Stimulated activated CD8-positive, alpha-beta memory T cell treated with anti-CD3 and anti-CD28 coated beads, Interleukin-4, amount 100 ng/mL, for 4 hours (primary cell): ENCODE results near the gene FAM153A.
"Not testable (repeated sequence)": the region's sequence is repeated elsewhere in the genome, so short reads cannot be mapped to it uniquely, and the experiment has no call there.

Experiments used
- DNase-seq, 2 donors: peaks; one replicate each; pipeline ENCODE4 v3.0.0-alpha.2; 2020; ENCODE audit warnings: low read depth in 2 of 2, low spot score in 1 of 2

Gene FAM153A

DNA sequence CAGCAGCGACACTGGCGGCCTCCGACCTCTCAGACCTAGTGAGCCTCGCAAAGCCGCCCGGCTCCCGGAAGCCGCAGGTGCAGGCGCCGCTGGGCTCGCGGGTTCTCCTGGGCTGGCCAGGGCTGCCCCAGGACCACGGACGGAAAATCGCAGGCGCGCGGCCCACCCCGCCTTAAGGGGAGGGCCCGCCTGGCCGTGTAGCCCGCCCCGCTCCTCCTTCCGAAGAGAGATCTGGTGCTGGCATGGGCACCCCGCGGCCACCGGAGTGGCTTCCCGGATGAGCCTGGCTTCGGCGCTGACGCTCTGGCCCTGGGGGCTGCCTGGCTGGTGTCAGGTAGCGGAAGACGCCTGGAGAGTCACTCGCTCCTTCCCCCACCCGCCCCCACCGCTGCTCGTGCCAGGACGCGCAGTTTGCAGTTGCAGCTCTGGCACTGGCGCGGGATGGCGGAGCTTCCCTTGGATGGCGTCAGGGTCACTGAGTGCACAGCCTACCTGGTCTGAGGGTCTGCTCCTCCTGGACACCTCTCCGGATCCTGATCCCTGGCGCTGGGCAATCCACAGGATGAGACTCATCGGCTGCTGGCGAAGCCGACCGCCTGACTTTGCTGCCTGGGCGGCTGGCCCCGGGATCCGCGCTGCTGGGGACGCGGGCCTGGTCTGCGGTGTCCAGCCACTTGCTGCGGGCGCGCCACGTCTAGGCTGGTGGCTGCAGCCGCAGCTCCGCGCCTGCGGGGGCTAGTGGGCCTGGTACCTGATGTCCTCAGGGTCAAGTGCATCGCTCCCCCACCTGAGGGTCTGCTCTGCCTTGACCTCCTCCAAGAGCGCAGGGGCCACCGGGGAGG lies at the start of gene FAM153A:
Gene FAM153A (minus strand): TSS at position 108 of the 842 bp plus-strand sequence.
- not testable (repeated sequence) for DNase-seq

DNA sequence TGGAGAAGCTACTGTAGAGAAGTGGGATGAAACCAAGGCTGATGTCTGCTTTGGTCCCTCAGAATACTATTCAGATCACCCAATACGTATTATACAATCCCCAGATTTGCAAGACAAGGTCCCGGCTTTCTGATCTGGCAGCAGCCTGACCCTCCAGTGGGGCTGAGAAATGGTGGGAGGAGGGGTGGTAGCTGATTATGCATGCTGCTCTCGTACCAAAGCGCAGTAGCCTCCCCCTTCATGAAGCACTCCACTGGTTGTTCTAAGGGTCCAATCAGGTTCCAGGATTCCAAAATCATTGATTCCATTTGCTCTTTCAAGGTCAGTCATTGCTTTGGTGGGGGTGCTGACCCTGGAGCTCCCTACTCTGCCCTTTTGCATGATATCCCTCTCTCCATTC lies 49.6 kb upstream of the FAM153A start:
- DNase-seq, result not testable (repeated sequence)

DNA sequence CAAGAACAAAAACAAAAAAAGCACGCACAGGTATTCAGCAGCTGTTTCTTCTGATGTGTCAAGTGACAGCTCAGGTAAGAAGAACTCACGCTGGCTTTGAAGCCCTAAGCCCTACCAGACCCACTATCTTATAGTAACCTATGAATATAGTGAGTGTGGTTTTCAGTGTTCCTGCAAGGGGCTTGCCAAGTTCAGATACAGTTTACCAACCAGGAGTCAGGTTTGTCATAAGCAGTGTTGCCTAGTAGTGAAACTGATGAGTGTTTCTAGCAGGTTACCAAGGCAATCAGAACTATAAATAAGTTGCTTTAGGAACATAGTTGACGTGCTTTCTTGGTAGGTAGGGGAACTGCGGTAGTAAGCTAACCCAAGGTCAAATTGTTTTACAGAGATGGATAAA lies 43.4 kb upstream of the FAM153A start:
- not testable (repeated sequence) for DNase-seq

DNA sequence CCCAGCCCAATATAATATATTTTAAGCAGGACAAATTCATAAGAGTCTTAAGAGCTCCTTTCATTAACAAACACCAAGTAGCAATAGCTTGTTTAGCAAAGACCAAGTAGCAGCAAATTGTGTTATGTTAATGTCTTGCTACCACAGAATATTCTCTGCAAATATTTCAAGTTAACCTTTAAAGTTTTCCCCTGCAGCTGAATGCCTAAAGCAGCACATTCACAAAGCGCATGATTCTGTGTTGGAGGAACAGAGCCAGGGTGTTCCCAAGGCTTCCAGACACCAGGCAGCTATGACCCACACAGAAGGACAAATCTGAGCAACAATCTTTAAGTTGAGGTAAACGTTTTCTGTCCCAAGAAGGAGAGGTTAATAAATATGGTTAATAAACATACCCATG lies 42.1 kb upstream of the FAM153A start:
- not testable (repeated sequence) for DNase-seq

DNA sequence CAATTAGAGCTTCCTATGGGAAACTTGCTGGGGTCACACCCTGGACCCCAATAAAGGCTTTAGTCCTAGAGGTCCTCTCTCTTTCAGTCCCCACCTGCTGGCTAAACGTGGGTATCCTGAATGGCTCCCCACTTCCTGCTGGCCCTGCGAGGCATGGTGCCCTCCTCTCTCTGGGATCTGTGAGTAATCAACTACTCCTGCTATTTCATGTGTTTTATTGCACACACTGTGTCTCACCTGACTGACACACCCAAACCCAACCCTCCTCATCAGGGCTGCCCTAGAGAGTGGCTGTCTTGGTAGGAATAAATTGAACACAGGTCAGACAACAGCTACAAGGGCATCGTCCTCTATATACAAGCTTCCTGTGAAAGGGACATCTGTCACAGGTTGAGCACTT lies 39.8 kb upstream of the FAM153A start:
- not testable (repeated sequence) for DNase-seq

DNA sequence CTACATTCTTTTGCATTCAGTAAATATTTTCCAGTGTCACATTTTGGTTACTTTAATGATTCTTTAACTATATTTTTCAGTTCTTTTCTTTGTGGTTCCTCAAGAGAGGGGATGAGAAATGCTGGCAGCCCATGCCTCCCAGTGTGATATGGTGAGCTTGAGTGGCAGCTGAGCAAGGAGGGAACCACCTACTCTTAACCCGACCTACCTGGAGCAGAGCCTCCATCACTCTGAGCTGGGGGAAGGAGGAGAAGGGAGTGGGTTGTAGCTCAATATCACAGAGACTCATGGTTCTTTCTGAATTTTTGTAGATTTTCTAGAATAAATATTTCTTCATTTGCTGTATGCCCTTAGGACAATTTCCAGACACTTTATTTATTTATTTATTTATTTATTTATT lies 37.0 kb upstream of the FAM153A start:
- DNase-seq, result not testable (repeated sequence)

DNA sequence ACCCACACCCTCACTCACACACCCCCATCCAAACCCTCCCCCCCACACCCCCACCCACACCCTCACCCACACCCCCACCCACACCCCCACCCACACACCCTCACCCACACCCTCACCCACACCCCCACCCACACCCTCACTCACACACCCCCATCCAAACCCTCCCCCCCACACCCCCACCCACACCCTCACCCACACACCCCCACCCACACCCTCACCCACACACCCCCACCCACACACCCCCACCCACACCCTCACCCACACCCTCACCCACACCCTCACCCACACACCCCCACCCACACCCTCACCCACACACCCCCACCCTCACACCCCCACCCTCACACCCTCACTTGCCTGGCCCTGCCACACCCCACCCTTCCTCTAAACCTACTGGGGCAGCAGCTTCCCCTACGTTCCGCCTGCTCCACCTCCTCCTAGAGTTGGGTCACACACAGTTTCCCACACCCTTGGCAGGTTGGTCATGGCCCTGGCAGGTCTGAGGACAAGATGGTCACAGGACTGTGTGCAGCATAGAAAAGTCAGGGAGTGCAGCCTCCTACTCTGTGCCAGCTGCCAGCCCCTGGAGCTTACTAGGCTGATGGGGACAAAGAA lies 30.2 kb upstream of the FAM153A start:
- DNase-seq, result not testable (repeated sequence)

DNA sequence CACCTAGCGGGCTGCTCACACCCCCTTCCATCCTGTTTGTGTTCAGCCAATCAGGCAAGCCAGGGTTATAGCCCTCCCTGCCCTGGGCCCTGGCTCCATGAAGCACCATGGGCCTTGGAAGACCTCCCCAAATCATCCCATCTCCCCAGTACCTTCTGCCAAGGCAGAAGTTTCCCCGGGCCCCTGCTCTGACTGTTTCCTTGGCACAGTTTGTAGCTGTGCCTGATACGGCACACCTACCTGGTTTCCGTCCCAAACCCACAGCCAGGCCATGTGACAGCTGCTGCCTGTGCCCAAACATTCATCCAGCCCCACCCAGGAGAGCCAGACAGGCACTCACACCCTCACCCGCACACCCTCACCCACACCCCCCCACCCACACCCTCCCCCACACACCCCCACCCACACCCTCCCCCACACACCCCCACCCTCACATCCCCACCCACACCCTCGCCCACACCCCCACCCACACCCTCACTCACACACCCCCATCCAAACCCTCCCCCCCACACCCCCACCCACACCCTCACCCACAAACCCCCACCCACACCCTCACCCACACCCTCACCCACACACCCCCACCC lies 29.6 kb upstream of the FAM153A start:
- DNase-seq, result not testable (repeated sequence)

DNA sequence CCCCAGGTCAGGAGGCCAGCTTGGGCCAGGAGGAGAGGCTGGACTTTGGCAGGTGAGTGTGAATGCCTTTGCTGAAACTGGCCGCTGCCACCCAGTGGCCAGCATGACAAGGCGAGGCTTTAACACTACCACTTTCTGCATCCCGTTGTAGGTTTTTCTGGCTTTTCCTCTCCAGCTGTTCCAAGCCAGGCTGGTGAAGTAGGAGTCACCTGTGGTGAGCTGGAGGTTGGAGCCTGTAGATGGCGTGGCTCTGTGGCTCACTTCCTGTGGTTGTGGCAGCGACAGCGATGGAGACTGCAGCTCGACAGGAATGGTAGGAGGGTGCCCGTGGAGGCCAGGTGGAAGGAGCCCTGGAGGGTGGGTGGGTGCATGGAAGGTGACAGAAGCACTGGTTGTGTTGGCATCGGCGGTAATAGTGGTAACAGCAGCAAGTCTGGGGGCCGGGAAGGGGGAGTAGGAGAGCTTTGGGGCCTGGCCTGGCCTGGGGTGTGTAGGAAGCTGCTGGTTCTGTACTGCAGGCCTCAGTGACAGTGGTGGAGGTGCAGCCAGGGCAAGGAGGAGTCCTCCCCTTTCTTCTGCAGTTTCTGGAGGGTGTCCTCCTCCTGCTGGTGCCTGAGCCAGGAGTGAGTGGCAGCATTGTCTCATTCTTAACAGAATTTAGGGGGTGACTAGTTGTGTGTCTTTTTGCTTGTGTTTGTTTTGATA lies 26.7 kb upstream of the FAM153A start:
- not testable (repeated sequence) for DNase-seq

DNA sequence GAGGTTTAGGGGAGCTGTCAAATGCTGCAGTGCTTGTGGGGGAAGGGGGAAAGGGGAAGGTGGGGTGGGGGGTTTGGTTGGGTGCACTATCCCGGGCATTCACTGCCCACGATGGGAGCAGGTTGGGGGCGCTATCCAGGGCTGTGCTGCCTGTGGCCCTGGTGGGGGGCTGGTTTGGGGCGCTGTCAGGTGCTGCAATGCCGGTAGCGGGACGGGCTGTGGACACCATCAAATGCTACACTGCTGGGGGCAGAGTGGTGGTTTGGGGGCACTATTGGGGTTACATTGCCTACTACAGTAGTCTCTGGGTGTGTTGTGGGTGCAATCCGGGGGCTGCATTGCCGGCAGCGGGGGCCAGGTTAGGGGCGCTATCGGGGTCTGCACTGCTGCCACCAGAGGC lies 25.7 kb upstream of the FAM153A start:
- not testable (repeated sequence) for DNase-seq

DNA sequence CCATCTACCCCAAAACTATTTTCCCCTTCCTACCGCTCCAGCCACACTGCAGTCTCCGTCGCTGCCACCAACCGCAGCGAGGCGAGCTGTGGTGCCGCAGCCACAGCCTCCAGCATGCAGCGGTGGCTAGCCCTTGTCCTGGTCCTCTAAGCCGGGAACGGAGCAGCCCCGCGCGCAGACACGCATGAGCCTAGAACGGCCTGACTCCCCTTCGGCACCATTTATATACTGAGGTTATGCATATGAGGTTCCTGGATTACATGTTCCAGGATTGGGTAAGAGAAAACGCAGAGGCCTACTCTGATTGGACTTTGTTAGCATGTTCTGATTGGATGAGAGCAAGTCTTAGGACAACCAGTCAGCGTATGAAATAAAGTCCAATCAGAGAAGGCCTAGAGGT lies 24.6 kb upstream of the FAM153A start:
- not testable (repeated sequence) for DNase-seq

DNA sequence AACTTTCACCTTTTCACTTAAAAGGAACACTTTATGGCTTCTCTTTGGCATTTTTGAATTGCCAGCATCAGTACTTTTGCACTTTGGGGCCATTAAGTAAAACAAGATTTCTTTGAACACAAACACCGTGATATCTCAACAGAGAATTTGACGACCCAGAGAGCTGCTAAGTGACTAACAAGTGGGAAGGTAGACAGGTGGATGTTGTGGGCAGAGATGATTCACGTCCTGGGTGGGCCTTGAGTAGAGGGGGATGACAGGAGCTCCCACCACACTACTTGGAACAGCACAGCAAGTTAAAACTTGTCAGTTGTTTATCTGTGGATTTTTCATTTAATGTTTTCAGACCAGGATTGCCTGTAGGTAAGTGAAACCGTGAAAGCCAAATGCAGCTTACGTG lies 18.7 kb upstream of the FAM153A start:
- DNase-seq, result peak in 1 of 2 donors; percentile 13

DNA sequence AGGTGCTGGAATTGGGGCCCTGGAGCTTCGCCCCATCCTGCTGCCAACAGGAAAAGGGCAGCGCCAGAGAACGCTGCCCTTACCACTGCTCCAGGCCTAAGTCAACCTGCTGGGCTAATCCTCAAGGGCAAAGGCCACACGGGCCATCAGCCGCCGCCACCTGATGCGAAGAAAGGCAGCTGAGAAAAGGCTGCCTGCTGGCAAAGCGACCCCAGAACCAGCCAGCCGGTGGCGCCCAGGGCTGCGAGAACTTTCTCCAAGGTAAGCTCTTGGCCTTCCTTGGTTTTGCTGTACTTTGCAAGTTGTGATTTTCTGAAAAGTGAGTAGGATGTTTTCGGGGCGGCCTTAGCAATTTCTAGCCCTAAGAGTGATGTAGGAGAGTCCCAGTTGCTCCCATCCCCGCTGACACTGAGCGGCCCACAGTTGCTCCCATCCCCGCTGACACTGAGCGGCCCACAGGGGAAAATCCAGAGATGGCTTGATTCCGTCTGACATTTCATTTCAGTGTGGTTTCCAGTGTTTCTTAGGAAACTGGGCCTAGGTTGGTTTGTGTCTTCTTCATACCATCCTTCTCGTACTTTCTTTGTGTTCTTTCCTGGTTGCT lies 15.6 kb upstream of the FAM153A start:
- not testable (repeated sequence) for DNase-seq

DNA sequence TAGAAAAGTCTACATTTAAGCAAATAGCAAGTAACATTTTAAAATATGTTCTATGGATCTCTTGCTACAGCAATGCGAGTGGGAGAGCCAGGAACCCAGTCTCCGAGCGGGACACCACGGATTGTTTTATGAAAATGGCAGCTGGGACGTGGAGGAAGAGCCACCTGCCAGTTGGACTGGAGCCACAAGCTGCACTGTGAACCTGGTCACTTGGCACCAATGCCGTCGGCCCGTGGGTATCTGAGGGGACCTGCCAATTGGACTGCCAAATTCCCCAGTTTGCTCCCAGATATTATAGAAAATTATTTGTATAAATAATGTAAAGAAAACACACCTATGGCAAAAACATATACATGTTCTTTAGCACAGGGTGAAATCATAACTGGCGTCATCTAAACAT lies 10.6 kb upstream of the FAM153A start:
- DNase-seq, result not testable (repeated sequence)

DNA sequence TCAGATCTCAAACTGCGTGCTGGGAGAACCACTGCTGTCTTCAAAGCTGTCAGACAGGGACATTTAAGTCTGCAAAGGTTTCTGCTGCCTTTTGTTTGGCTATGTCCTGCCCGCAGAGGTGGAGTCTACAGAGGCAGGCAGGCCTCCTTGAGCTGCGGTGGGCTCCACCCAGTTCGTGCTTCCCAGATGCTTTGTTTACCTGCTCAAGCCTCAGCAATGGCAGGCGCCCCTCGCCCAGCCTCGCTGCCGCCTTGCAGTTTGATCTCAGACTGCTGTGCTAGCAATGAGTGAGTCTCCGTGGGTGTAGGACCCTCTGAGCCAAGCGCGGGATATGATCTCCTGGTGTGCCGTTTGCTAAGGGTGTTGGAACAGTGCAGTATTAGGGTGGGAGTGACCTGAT lies 8.9 kb upstream of the FAM153A start:
- not testable (repeated sequence) for DNase-seq

DNA sequence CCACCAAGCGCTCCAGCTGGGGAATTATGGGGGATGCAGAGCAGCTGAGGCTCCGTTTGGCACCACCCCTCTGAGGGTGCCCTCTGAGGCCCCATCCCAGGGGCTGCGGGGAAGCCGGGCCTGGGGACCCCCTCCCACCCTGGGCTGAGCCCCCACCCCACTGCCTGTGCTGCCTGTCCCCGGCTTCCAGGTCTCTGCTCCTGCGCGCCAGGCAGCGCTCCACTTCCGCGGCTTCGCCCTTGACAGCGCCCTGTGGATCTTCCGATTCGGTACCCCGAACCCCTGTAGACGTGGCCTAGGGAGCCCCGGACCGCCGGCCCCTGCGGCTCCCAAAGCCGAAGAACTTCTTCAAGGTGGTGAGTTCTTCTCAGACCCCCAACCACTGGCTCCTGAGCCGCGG lies 530 bp downstream of the FAM153A start:
- not testable (repeated sequence) for DNase-seq

DNA sequence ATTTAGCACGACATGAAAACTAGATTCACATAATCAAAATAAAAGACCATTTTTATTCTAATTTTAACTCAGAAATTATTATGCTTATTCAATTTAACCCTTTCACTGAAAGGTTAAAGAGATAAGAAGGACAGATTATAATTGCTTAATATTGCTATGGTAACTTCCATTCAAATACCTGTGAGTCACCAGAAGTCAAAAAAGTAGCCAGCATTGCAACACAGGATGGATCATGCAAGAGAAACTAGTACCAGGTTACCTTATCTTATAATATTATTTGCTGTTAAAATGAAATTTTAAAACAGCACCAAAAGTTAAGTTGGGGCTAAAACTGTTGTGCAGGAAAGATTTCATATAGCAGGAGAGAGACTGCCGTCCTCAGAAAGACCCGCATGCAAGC lies 11.5 kb downstream of the FAM153A start:
- not testable (repeated sequence) for DNase-seq

DNA sequence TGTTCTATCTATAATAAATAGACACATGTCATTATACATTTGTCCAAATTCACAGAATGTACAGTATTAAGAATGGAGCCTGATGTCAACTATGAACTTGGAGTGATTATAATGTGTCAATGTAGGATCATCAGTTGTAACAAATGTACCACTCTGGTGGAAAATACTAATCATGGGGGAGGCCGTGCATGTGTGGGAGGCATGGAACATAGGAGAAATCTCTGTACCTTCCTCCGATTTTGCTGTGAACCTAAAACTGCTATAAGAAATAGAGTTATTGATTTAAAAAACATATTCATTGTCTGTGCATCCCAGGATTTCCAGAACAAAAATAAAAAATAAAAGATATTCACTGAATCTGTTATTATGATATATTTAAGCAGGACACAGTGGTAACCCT lies 12.1 kb downstream of the FAM153A start:
- DNase-seq, result peak; percentile 2 to 3

DNA sequence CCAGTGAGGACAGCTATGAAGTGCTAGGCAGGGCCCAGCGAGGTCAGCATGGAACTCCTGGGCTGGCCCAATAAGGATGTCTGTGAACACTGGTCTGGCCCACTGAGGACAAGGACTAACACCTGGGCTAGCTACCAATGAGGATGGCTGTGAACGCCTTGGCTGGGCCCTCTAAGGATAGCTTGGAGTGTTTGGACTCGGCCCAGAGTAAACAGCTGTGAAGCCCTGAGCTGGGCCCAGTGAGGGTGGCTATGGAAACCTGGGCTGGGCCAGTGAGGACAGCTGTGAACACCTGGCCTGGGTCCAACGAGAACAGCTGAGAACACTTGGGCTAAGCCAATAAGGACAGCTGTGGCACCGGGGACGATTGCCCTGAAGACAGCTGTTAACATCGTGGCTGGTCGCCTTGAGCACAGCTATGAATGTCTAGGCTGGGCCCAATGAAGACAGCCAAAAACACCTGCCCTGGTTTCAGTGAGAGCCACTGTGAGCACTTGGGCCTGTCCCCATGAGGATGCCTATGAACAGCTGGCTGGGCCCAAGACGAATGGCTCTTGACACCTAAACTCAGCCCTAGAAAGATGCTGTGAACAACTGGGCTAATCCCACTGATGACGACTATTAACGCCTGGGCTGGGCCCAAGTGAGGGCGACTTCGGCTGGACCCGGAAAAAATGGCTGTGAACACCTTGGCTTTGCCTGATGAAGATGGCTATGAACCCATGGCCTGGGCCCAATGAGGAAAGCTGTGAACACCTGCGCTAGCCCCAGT lies 18.8 kb downstream of the FAM153A start:
- not testable (repeated sequence) for DNase-seq

DNA sequence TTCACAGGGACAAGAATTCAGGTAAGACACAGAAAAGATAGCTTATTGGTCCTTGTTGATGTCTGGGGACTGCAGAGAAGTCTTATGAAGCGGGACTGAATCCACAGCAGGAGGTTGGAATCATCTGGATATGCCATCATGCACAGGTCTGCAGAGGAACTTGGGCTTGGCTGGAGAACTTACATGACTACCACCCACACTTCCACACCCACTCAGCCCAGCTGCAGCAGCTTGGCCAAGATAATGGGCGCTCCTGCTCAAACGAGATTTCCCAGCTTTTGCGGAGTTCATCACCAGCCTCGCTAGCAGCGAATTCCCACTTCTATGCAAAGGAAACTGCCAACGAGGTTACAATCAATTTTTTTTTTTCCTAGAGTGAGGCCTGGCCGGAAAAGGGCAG lies 21.7 kb downstream of the FAM153A start:
- DNase-seq, result not testable (repeated sequence)
